ENCODE data around the gene CHIT1. TPM values are rescaled to one million over a fixed set of nuclear protein-coding genes. Genes with fewer than 3 reads are reported as not detected.

Gene CHIT1
- polyA plus RNA-seq, 1 donor from 2014 or later = not detected

Other genes starting within 250 kb of the CHIT1 start
- gene TMEM183A, start 222.3 kb downstream of the CHIT1 start, polyA plus RNA-seq = 234 and 237 TPM in 2 replicates
- 1.6 and 4.0 TPM in 2 replicates for gene PPFIA4, start 203.2 kb downstream of the CHIT1 start, polyA plus RNA-seq
- not detected in 2 replicates for gene MYOG, start 143.7 kb downstream of the CHIT1 start, polyA plus RNA-seq
- 7.2 and 18.0 TPM in 2 replicates for gene ADORA1, start 101.9 kb downstream of the CHIT1 start, polyA plus RNA-seq
- not detected in 2 replicates for gene MYBPH, start 53.8 kb downstream of the CHIT1 start, polyA plus RNA-seq
- gene CHI3L1, start 43.0 kb downstream of the CHIT1 start, polyA plus RNA-seq = not detected in 2 replicates
- gene BTG2, start 75.8 kb upstream of the CHIT1 start, polyA plus RNA-seq = 2.4 and 4.1 TPM in 2 replicates
- not detected in 2 replicates for gene FMOD, start 121.4 kb upstream of the CHIT1 start, polyA plus RNA-seq
- not detected in 2 replicates for gene PRELP, start 246.1 kb upstream of the CHIT1 start, polyA plus RNA-seq